Trophoblast cell (in vitro differentiated cells and primary cell): Measurements from ENCODE around the gene NOX4.

Experiments
- DNase-seq, 2 donors: peaks; one replicate each; pipeline ENCODE4 v3.0.0-alpha.2; 2016
- H2AFZ ChIP-seq: 2 replicates; pipeline ENCODE4 v1.6.1; 2013; ENCODE audit warnings: low read length, moderate library complexity, mild to moderate bottlenecking; ENCODE audit not compliant: insufficient read depth, poor library complexity
- H2AK5ac ChIP-seq: 2 replicates; pipeline ENCODE4 v1.6.1; 2013; ENCODE audit warnings: mild to moderate bottlenecking, low read length
- H2BK120ac ChIP-seq: 2 replicates; pipeline ENCODE4 v1.6.1; 2013; ENCODE audit warnings: low read length, mild to moderate bottlenecking, moderate library complexity; ENCODE audit not compliant: insufficient read depth, poor library complexity
- H2BK12ac ChIP-seq: 2 replicates; pipeline ENCODE4 v1.6.1; 2013; ENCODE audit warnings: mild to moderate bottlenecking, low read length, moderate library complexity
- H2BK5ac ChIP-seq: 2 replicates; pipeline ENCODE4 v1.6.1; 2013; ENCODE audit warnings: low read length, low read depth, moderate library complexity, mild to moderate bottlenecking; ENCODE audit not compliant: poor library complexity
- H3K14ac ChIP-seq: 2 replicates; pipeline ENCODE4 v1.6.1; 2013; ENCODE audit warnings: mild to moderate bottlenecking, low read length
- H3K18ac ChIP-seq: 2 replicates; pipeline ENCODE4 v1.6.1; 2013; ENCODE audit warnings: mild to moderate bottlenecking, low read length
- H3K23ac ChIP-seq: 2 replicates; pipeline ENCODE4 v1.6.1; 2013; ENCODE audit warnings: low read length
- H3K27ac ChIP-seq: 2 replicates; pipeline ENCODE4 v1.5.1; 2013; ENCODE audit warnings: low read depth, mild to moderate bottlenecking, inconsistent platforms, low read length, moderate library complexity
- H3K27me3 ChIP-seq: 2 replicates; pipeline ENCODE4 v1.6.1; 2013; ENCODE audit warnings: inconsistent platforms, mild to moderate bottlenecking, low read length, moderate library complexity; ENCODE audit not compliant: insufficient read depth
- H3K36me3 ChIP-seq, 2 experiments: 1 replicate in 1 of 2; 2 replicates in 1 of 2; pipeline ENCODE4 v1.6.1; 2013; ENCODE audit warnings: low read length in 2 of 2, mild to moderate bottlenecking in 2 of 2, moderate library complexity in 1 of 2; ENCODE audit not compliant: insufficient read depth in 2 of 2, control insufficient read depth in 1 of 2
- H3K4ac ChIP-seq: 2 replicates; pipeline ENCODE4 v1.6.1; 2013; ENCODE audit warnings: low read depth, mild to moderate bottlenecking, low read length, moderate library complexity
- H3K4me1 ChIP-seq, 2 experiments: 1 replicate in 1 of 2; 2 replicates in 1 of 2; pipeline ENCODE4 v1.6.1; 2013; ENCODE audit warnings: low read length in 2 of 2, mild to moderate bottlenecking in 2 of 2, moderate library complexity in 1 of 2; ENCODE audit not compliant: insufficient read depth in 2 of 2, control insufficient read depth in 1 of 2
- H3K4me2 ChIP-seq: 2 replicates; pipeline ENCODE4 v1.6.1; 2013; ENCODE audit warnings: inconsistent platforms, mild to moderate bottlenecking, low read length, moderate library complexity
- H3K4me3 ChIP-seq: 2 replicates; pipeline ENCODE4 v1.5.1; 2013; ENCODE audit warnings: mild to moderate bottlenecking, low read depth, low read length, inconsistent platforms
- H3K79me1 ChIP-seq: one replicate; pipeline ENCODE4 v1.6.1; 2013; ENCODE audit warnings: low read length
- H3K79me2 ChIP-seq: 2 replicates; pipeline ENCODE4 v1.6.1; 2013; ENCODE audit warnings: low read length, mild to moderate bottlenecking; ENCODE audit not compliant: control insufficient read depth, insufficient read depth, poor library complexity
- H3K9ac ChIP-seq: 2 replicates; pipeline ENCODE4 v1.6.1; 2013; ENCODE audit warnings: mild to moderate bottlenecking, low read length
- H3K9me3 ChIP-seq: 2 replicates; pipeline ENCODE4 v1.6.1; 2013; ENCODE audit warnings: low read depth, mild to moderate bottlenecking, control low read depth, inconsistent platforms, low read length; ENCODE audit not compliant: insufficient read depth
- H4K12ac ChIP-seq: 2 replicates; pipeline ENCODE4 v1.6.1; 2013; ENCODE audit warnings: low read depth, mild to moderate bottlenecking, low read length, moderate library complexity
- H4K8ac ChIP-seq: 2 replicates; pipeline ENCODE4 v1.6.1; 2013; ENCODE audit warnings: low read depth, mild to moderate bottlenecking, low read length, moderate library complexity
- H4K91ac ChIP-seq: one replicate; pipeline ENCODE4 v1.6.1; 2013; ENCODE audit warnings: low read depth, mild to moderate bottlenecking, low read length, moderate library complexity
- WGBS: extraction: QIAGEN DNeasy Blood & Tissue Kit; methylation state at CpG from one replicate; pipeline ENCODE4 v1.1.7; 2013; ENCODE audit warnings: missing lambda C conversion rate; ENCODE audit not compliant: insufficient read length, insufficient coverage; ENCODE audit errors: extremely low coverage; 5-methylcytosine and 5-hydroxymethylcytosine counted together

NOX4 gene

DNA sequence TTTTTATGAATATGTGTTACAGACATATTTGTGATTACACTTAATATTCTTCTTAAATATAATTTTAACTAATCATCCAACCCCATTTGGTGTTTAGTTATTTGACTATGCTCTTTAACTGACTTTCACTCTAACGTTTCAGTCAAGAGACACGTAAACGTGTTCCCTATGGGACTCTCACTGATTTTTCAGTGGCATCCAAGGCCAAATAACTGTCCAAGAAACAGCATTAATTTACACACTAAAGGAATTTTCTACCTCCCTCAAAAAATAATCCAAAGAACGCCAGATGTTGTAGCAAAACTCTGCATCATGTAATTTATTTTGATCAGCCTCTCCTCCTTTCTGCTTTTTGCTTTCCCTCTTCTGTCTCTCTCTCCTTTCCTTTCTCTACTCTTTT, 44.0 kb upstream of the NOX4 start:
- DNase-seq: no peak
- H4K91ac ChIP-seq: no peak overlapping the region
- H2BK12ac ChIP-seq: no peak overlapping the region
- H3K4me2 ChIP-seq: no peak overlapping the region
- WGBS: no CpG with 5 or more reads among the region's 4 CpGs
- H4K8ac ChIP-seq: no peak overlapping the region
- no peaks in the 10 kb centered on the region for H3K36me3 ChIP-seq
- no peaks in the 10 kb centered on the region for H3K27me3 ChIP-seq
- no peak overlapping the region for H2BK120ac ChIP-seq
- no peak overlapping the region for H2AFZ ChIP-seq
- H4K12ac ChIP-seq: no peak overlapping the region
- no peaks in the 10 kb centered on the region for H3K9me3 ChIP-seq
- no peak overlapping the region for H3K14ac ChIP-seq
- no peak overlapping the region for H2AK5ac ChIP-seq
- H3K79me1 ChIP-seq: peaks cover 9% of the 10 kb centered on the region
- no peak overlapping the region for H3K27ac ChIP-seq
- H3K4me1 ChIP-seq: peaks cover 2 to 8% of the 10 kb centered on the region in 2 experiments
- no peak overlapping the region for H2BK5ac ChIP-seq
- H3K18ac ChIP-seq: no peak overlapping the region
- no peak overlapping the region for H3K4me3 ChIP-seq
- H3K4ac ChIP-seq: no peak overlapping the region
- H3K23ac ChIP-seq: no peak overlapping the region
- no peak overlapping the region for H3K9ac ChIP-seq
- no peaks in the 10 kb centered on the region for H3K79me2 ChIP-seq

DNA sequence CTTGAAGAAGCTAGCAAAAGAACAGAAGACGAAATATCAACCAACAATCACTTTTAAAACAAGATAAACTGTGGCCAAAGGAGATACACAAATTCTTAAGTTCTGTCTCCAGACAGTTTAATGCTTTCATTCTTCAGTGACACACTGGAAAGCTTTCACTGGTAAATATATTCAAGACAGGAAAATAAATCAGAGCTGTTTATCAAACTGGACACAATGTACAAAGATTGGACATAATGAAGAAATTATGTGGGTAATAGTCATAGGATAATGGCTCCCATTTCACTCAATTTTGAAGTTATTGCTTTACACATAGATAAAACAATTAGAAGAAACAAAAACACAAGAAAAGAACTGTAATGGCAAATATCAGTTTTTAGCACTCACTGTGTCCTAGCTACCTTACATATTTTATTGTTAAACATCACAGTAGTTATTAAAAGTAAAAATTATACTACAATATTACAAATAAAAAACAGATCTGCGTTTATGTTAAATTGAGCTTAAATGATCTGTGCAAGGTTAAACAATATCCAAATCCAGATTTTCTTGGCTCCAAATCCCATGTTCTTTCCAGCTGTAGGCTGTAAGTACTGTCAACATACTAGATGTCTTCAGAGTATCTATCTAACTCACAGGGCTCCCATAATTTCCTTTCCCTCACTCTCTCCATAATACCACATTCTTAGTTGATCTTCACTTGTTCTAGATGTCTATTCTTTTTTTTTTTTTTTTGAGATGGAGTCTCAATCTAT, 38.6 kb upstream of the NOX4 start:
- H3K27ac ChIP-seq: no peak overlapping the region
- H3K23ac ChIP-seq: no peak overlapping the region
- H4K91ac ChIP-seq: no peak overlapping the region
- no peak overlapping the region for H2BK5ac ChIP-seq
- no peak overlapping the region for H2BK12ac ChIP-seq
- H3K9me3 ChIP-seq: peaks cover 3% of the 10 kb centered on the region
- WGBS: no CpG with 5 or more reads among the region's 2 CpGs
- H3K79me2 ChIP-seq: no peaks in the 10 kb centered on the region
- H4K8ac ChIP-seq: no peak overlapping the region
- H3K4me3 ChIP-seq: no peak overlapping the region
- no peak overlapping the region for H3K4ac ChIP-seq
- peaks cover 9% of the 10 kb centered on the region for H3K79me1 ChIP-seq
- no peak overlapping the region for H2AFZ ChIP-seq
- no peak overlapping the region for H3K4me2 ChIP-seq
- H4K12ac ChIP-seq: no peak overlapping the region
- no peak overlapping the region for H3K9ac ChIP-seq
- no peak for DNase-seq
- H3K27me3 ChIP-seq: no peaks in the 10 kb centered on the region
- H2BK120ac ChIP-seq: no peak overlapping the region
- H3K4me1 ChIP-seq: peaks cover 2 to 8% of the 10 kb centered on the region in 2 experiments
- H3K36me3 ChIP-seq: no peaks in the 10 kb centered on the region
- H3K18ac ChIP-seq: no peak overlapping the region
- no peak overlapping the region for H2AK5ac ChIP-seq
- H3K14ac ChIP-seq: no peak overlapping the region

DNA sequence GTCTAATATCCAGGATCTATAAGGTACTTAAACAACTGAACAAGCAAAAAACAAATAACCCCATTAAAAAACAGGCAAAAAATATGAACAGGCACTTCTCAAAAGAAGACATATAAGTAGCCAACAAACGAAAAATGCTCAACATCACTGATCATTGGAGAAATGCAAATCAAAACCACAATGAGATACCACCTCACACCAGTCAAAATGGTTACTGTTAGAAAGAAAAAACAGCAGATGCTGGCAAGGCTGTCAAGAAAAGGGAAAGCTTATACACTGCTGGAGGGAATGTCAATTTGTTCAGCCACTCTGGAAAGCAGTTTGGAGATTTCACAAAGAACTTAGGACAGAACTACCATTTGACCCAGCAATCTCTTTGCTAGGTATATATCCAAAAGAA, 30.6 kb upstream of the NOX4 start:
- Histone ChIP-seq H3K27ac (no peak overlapping the region), H4K12ac (no peak overlapping the region), H3K18ac (no peak overlapping the region), H2BK120ac (no peak overlapping the region), H3K79me1 (no peaks in the 10 kb centered on the region), H3K14ac (no peak overlapping the region), H3K9me3 (no peaks in the 10 kb centered on the region), H3K4ac (no peak overlapping the region), H3K79me2 (no peaks in the 10 kb centered on the region), H3K23ac (no peak overlapping the region), H3K4me2 (no peak overlapping the region), H4K91ac (no peak overlapping the region), H2AFZ (no peak overlapping the region), H2AK5ac (no peak overlapping the region), H3K4me3 (no peak overlapping the region), H2BK5ac (no peak overlapping the region), H3K4me1 (peaks cover under 1% of the 10 kb centered on the region in 2 experiments), H3K9ac (no peak overlapping the region), H2BK12ac (no peak overlapping the region), H3K36me3 (no peaks in the 10 kb centered on the region), H3K27me3 (no peaks in the 10 kb centered on the region), H4K8ac (no peak overlapping the region)
- no CpG with 5 or more reads among the region's 1 CpG for WGBS
- no peak for DNase-seq

DNA sequence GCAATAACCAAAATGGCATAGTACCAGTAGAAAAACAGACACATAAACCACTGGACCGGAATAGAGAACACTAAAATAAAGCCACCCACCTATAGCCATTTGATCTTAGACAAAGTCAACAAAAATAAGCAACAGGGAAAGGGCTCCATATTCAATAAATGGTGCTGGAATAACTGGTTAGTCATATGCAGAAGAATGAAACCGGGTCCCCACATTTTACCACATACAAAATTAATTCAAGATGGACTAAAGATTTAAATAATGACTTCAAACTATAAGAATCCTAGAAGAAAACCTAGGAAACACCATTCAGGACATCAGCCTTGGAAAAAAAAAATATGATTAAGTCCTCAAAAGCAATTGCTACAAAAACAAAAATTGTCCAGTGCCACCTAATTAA, 30.1 kb upstream of the NOX4 start:
- H3K14ac ChIP-seq: no peak overlapping the region
- H3K4me1 ChIP-seq: peaks cover 2% of the 10 kb centered on the region in 2 experiments
- no peak overlapping the region for H2BK5ac ChIP-seq
- H3K9ac ChIP-seq: no peak overlapping the region
- H3K79me1 ChIP-seq: peaks cover 2% of the 10 kb centered on the region
- H3K36me3 ChIP-seq: no peaks in the 10 kb centered on the region
- H3K4me2 ChIP-seq: no peak overlapping the region
- H2BK12ac ChIP-seq: no peak overlapping the region
- H2AFZ ChIP-seq: no peak overlapping the region
- WGBS: no CpG with 5 or more reads among the region's 2 CpGs
- no peak for DNase-seq
- no peaks in the 10 kb centered on the region for H3K9me3 ChIP-seq
- H3K27me3 ChIP-seq: no peaks in the 10 kb centered on the region
- H3K4ac ChIP-seq: no peak overlapping the region
- H4K91ac ChIP-seq: no peak overlapping the region
- no peak overlapping the region for H3K4me3 ChIP-seq
- H2AK5ac ChIP-seq: no peak overlapping the region
- H3K18ac ChIP-seq: no peak overlapping the region
- H4K12ac ChIP-seq: no peak overlapping the region
- H3K23ac ChIP-seq: no peak overlapping the region
- H4K8ac ChIP-seq: no peak overlapping the region
- H2BK120ac ChIP-seq: no peak overlapping the region
- H3K27ac ChIP-seq: no peak overlapping the region
- no peaks in the 10 kb centered on the region for H3K79me2 ChIP-seq
